ENCODE data around the gene MPHOSPH8.
"Not testable (repeated sequence)": the region's sequence is repeated elsewhere in the genome, so short reads cannot be mapped to it uniquely, and the experiment has no call there.

DNA sequence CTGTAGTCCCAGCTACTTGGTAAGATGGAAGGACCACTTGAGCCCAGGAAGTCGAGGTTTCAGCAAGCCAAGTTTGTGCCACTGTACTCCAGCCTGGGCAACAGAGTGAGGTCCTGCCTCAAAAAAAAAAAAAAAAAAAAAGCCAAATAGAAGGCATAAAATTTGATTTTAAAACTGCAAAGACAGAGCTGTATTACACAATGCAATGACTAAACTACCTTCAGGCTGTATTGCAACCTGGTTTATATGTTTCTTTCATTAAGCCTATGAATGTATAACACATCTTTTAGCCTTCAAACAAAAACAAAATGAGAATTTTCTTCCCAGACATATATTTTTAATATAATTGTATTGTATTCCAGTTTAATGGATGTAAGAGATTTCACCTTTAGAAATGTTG, 75.6 kb downstream of the MPHOSPH8 start:
- TF ChIP-seq, protein P1, sequence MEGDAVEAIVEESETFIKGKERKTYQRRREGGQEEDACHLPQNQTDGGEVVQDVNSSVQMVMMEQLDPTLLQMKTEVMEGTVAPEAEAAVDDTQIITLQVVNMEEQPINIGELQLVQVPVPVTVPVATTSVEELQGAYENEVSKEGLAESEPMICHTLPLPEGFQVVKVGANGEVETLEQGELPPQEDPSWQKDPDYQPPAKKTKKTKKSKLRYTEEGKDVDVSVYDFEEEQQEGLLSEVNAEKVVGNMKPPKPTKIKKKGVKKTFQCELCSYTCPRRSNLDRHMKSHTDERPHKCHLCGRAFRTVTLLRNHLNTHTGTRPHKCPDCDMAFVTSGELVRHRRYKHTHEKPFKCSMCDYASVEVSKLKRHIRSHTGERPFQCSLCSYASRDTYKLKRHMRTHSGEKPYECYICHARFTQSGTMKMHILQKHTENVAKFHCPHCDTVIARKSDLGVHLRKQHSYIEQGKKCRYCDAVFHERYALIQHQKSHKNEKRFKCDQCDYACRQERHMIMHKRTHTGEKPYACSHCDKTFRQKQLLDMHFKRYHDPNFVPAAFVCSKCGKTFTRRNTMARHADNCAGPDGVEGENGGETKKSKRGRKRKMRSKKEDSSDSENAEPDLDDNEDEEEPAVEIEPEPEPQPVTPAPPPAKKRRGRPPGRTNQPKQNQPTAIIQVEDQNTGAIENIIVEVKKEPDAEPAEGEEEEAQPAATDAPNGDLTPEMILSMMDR (IDR thresholded peaks at IDR 0.05), result not testable (repeated sequence)
- TF ChIP-seq POLR2A, POLR2AphosphoS5 (IDR thresholded peaks at IDR 0.05): not testable (repeated sequence)

All from transverse colon (tissue), 4 donors.